Activated naive CD8-positive, alpha-beta T cell treated with anti-CD3 and anti-CD28 coated beads for 36 hours (primary cell): ENCODE results near the gene SREBF2. TPM values are rescaled to one million over a fixed set of nuclear protein-coding genes. Genes with fewer than 3 reads are reported as not detected.
A peak's percentile ranks its signal among the peaks of the same experiment; 100 is the strongest.

Experiments used
- DNase-seq: peaks from one replicate; pipeline ENCODE4 v3.0.0; 2021
- H3K27ac Mint-ChIP-seq: one replicate; pipeline ENCODE4 v1.8.0; 2022; ENCODE audit warnings: mild to moderate bottlenecking, moderate library complexity, mixed read lengths
- H3K27me3 Mint-ChIP-seq: one replicate; pipeline ENCODE4 v1.8.0; 2022; ENCODE audit warnings: mild to moderate bottlenecking, mixed read lengths
- H3K36me3 Mint-ChIP-seq: one replicate; pipeline ENCODE4 v1.8.0; 2021; ENCODE audit warnings: mild to moderate bottlenecking, mixed read lengths
- H3K4me1 Mint-ChIP-seq: one replicate; pipeline ENCODE4 v1.8.0; 2021; ENCODE audit warnings: mixed read lengths
- H3K4me3 Mint-ChIP-seq: one replicate; pipeline ENCODE4 v1.8.0; 2022; ENCODE audit warnings: mild to moderate bottlenecking, moderate library complexity, mixed read lengths
- H3K9me3 Mint-ChIP-seq: one replicate; pipeline ENCODE4 v1.8.0; 2022; ENCODE audit warnings: mixed read lengths
- total RNA-seq, 2 experiments: library from RNA; stranded (reverse); gene quantifications; one replicate each; pipeline ENCODE4 v1.2.3, GENCODE V29; 2021

SREBF2 gene
- total RNA-seq, 2 experiments from 2014 or later = 68.1 to 74.8 TPM

DNA sequence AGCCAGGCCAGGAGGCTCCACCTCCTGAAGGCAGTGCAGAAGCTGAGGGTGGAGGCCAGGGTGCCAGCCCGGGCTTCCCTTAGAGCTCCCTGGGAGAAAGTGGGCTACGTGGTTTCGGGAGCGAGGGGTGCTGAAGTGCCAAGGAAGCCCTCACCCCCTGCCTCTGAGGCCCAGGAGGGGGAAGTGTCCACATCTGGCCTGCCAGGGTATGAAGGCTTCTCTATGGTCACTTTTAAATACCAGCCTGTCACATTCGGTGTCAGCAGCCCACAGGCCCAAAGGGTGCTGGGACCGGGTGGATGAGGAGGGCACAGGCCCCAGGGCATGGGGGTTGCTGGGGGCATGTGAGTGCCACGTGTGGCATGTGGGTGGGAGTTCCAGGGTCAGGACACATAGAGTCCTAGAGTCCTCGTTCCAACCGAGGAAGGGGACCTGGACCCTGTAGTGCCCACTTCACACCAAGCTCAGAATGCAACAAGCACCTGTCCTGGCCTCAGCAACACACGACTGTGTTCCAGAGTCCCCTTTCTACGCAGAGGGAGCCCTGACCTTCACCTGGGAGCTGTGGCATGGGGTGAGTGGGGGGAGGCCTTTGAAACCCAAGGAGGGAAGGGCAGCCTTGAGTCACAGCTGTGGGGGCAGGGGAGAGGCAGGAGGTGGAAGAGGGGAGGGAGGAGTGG is 80.3 kb downstream of the SREBF2 start:
- no peak for DNase-seq
- no peak overlapping the region for H3K27ac Mint-ChIP-seq
- no peak overlapping the region for H3K4me3 Mint-ChIP-seq
- H3K9me3 Mint-ChIP-seq = no peaks in the 10 kb centered on the region
- H3K36me3 Mint-ChIP-seq = no peaks in the 10 kb centered on the region
- H3K27me3 Mint-ChIP-seq = peaks cover 61% of the 10 kb centered on the region
- H3K4me1 Mint-ChIP-seq = peaks cover 25% of the 10 kb centered on the region

DNA sequence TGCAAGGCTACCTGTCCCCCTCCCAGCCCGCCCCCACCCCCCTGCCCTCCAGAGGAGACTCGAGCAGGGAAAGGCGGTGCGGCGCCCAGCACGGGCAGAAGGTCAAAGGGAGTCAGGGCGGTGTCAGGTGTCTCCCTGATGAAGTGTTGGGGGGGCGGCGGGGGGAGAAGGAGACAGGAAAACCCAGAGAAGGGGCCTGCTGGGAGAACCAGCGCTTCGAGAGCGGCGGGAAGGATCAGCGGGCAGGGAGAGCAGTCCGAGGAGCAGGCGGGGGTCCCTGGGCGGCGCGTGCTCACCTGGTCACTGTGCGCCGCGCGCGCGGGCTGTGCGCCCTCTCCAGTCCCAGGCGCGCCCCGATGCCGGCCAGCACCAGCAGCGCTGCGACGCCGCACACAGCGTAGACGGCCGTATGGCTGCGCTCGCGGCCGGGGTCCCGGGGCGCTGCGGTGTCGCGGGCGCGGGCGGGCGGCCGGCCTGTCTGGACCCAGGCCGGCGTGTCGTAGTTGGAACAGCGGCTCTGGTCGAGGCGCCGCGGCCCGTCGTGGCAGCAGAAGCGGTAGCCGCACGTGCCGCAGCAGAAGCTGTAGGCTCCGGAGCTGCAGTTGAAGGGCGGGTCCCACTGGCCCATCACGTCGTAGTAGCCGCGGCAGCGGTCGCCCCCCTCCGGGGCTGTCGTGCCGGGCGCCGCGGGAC is 81.1 kb downstream of the SREBF2 start:
- Mint-ChIP-seq H3K36me3 (no peaks in the 10 kb centered on the region), H3K27me3 (peaks cover 61% of the 10 kb centered on the region), H3K4me1 (peaks cover 25% of the 10 kb centered on the region), H3K4me3 (no peak overlapping the region), H3K9me3 (no peaks in the 10 kb centered on the region), H3K27ac (no peak overlapping the region)
- no peak for DNase-seq

DNA sequence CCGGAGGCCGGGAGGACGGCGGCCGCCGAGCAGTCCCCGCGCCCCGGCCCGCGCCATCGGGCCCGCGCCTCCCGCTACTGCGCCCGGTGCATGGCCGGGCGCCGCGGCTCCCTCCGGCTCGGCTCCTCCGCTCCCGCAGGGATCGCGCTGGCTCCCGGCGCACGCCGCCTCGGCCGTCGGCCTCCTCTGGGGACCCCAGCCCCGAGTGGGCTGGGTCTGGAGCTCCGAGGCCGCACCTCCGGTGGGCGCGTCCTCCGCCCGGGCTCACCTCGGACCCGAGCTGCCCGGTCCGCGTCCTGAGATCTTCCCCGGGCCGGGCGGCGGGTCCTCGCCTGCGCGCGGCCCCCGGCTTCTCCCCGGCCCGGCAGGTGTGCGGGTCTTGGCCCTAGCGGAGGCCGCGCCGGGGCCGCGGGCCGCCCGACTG is 81.7 kb downstream of the SREBF2 start:
- no peak for DNase-seq
- Mint-ChIP-seq H3K36me3 (no peaks in the 10 kb centered on the region), H3K27ac (no peak overlapping the region), H3K4me3 (no peak overlapping the region), H3K4me1 (peaks cover 27% of the 10 kb centered on the region), H3K9me3 (no peaks in the 10 kb centered on the region), H3K27me3 (peaks cover 56% of the 10 kb centered on the region)

DNA sequence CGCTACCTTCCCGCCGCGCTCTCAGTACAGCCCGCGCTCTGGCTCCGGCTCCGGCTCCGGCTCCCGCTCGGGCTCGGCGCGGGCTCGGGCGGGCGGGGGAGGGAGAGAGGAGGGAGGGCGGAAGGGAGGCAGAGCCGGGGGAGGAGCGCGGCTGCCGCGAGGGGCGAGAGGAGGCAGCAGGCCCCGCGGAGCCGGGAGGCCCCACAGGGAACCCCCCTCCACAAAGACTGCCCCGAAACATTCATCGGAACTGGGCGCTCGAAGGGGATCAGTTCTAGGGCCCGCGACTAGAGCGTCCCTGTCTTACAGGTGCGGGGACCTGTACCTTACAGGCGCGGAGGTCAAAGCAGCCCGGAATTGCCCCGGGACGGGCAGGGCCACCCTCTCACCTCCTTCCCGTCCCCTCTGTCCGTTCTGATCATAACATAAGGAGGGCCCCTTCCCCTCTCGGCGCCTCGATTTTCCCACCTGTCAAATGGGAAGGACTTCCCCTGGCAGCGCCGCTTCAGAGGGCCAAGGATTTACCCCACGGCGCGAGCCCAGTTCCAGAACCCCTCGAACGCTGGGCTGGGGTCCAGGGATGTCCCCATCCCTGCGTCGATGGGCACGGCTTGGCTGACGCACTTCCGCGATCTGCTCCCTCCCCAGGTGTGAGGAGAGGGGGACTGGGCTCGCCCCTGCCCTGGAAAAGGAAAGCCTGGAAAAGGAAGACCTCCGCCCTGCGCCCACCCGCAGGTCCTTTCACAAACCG is 82.3 kb downstream of the SREBF2 start, which contains the start of gene SHISA8:
TSS of gene SHISA8 (minus strand) at position 40 of the 751 bp plus-strand sequence. CDS start 407 bp downstream, outside the sequence.
- Mint-ChIP-seq H3K9me3 (no peaks in the 10 kb centered on the region), H3K4me1 (peaks cover 27% of the 10 kb centered on the region), H3K27me3 (peaks cover 56% of the 10 kb centered on the region), H3K27ac (no peak within 1 kb of the TSS), H3K36me3 (no peaks in the 10 kb centered on the region), H3K4me3 (no peak within 1 kb of the TSS)
- peak; percentile 61 for DNase-seq

DNA sequence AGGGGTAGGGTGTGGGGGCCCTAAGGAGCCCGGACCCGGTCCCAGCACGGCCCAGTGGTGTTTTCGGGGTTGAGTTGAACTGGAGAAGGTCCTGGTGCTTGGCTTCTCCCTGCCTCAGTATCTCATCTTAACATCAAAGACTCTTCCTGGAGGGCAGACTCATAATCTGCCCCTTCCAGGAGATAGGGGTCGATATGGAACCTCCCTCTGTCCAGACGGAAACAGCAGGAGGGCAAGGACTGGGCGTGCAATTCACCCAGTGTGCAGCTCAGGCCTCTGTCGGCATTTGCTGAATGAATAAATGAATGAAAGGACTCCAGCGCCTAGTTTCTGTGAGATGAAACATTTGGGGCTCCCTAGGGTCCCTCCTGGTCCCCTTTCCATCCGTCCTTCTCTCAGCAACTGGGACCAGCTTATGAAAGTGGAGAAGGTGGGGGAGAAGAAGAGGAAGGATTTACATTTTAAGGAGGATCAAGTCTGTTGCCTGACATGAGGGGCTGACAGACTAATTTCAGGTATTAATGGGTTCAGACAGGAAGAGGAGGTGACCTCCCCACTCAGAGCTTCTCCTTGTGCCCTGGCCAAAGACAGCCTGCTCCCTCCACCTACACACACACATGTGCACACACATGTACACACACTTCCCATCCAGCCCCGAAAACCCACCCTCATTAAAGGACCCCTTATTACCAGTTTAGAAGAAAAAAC is 83.0 kb downstream of the SREBF2 start:
- Mint-ChIP-seq H3K4me1 (peaks cover 30% of the 10 kb centered on the region), H3K9me3 (no peaks in the 10 kb centered on the region)

DNA sequence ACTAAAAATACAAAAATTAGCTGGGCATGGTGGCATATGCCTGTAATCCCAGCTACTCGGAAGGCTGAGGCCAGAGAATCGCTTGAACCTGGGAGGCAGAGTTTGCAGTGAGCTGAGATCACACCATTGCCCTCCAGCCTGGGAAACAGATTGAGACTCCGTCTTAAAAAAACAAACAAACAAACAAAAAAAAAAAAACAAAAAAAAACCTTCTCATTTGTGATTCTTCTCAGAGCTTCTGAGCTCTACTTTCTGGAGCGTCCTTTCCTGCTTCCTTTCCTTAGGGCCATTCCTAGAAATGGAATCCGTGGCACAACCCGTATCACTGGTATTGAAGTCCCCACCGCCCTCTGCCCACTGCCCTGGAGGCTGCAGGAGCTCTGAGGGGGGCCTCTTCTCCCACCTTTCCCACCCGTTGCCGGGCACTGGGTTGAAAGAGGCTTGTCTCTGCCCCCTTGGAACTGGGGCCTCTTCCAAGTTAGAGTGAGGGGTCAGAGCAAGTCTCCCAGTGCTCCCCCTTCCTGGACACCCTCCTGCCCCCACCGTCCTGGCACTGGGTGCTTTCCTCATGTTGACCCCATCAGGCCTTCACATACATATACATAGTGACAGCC is 83.9 kb downstream of the SREBF2 start:
- DNase-seq = no peak
- no peak overlapping the region for H3K27ac Mint-ChIP-seq
- peaks cover 43% of the 10 kb centered on the region for H3K27me3 Mint-ChIP-seq
- H3K4me1 Mint-ChIP-seq = peaks cover 28% of the 10 kb centered on the region
- H3K9me3 Mint-ChIP-seq = no peaks in the 10 kb centered on the region
- no peaks in the 10 kb centered on the region for H3K36me3 Mint-ChIP-seq
- no peak overlapping the region for H3K4me3 Mint-ChIP-seq

More for the DNA sequence above, 83.0 kb downstream of the SREBF2 start:
- peaks cover 51% of the 10 kb centered on the region for H3K27me3 Mint-ChIP-seq
- H3K36me3 Mint-ChIP-seq = no peaks in the 10 kb centered on the region
- no peak for DNase-seq
- H3K27ac Mint-ChIP-seq = no peak overlapping the region
- H3K4me3 Mint-ChIP-seq = no peak overlapping the region

DNA sequence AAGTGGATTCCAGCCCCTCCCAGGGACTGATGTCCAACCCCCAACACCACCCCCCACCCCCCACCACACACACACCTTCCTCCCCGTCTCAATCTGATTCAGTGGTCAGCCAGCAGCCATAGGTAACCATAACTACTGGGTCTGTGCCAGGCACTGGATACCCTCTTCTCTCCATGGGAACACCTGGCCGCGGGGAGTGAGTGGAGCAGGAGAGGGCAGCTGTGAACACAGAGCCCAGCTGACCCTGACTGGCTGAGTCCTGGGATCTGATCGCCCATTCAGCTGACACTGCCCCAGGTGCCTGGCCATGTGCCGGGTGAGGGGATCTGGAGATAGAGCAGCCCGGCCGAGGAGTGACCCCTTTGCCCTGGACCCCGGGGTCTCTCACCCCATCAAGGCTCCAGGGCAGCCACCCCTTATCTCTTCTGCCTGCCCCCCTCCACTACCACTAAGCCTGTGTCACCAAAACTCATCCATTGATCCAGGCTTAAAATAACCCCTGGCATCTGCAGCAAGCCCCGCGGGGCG is 84.5 kb downstream of the SREBF2 start:
- no peak overlapping the region for H3K4me3 Mint-ChIP-seq
- peaks cover 37% of the 10 kb centered on the region for H3K27me3 Mint-ChIP-seq
- no peak overlapping the region for H3K27ac Mint-ChIP-seq
- H3K9me3 Mint-ChIP-seq = no peaks in the 10 kb centered on the region
- no peaks in the 10 kb centered on the region for H3K36me3 Mint-ChIP-seq
- no peak for DNase-seq
- peaks cover 28% of the 10 kb centered on the region for H3K4me1 Mint-ChIP-seq

DNA sequence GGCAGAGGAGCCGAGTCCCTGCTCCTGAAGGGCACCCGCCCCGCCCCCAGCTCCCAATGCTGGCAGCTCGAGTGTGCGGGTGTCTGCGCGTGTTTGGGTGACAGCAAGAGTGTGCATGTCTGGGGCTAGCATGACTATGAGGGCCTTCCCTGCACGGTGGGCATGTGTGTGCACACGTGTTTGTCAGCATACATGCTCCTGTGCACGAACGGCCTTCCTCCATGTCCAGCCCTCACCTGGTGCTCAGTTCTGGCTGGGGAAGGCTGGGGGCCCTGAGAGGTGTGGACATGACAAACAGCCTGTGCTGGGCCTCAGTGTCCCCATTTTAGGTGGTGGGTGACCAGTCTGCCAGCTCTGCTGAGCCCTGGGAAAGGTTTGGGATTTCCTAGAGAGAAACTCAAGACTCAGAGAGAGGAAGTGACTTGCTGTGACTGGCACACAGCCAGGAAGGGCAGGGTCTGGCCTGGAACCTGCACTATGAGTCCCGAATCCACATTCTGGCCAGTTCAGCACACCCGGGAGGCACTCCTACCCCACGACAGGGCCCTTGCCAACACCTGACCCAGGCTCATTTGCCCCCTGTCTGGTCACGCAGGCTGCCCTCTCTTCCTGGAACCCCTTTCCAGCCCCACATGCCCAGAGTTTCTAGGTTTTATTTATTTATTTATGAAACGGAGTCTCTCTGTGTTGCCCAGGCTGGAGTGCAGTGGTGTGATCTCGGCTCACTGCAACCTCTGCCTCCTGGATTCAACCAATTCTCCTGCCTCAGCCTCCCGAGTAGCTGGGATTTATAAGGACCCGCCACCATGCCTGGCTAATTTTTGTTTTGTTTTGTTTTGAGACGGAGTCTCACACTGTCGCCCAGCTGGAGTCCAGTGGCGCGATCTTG is 85.2 kb downstream of the SREBF2 start:
- no peak overlapping the region for H3K4me3 Mint-ChIP-seq
- H3K27ac Mint-ChIP-seq = no peak overlapping the region

DNA sequence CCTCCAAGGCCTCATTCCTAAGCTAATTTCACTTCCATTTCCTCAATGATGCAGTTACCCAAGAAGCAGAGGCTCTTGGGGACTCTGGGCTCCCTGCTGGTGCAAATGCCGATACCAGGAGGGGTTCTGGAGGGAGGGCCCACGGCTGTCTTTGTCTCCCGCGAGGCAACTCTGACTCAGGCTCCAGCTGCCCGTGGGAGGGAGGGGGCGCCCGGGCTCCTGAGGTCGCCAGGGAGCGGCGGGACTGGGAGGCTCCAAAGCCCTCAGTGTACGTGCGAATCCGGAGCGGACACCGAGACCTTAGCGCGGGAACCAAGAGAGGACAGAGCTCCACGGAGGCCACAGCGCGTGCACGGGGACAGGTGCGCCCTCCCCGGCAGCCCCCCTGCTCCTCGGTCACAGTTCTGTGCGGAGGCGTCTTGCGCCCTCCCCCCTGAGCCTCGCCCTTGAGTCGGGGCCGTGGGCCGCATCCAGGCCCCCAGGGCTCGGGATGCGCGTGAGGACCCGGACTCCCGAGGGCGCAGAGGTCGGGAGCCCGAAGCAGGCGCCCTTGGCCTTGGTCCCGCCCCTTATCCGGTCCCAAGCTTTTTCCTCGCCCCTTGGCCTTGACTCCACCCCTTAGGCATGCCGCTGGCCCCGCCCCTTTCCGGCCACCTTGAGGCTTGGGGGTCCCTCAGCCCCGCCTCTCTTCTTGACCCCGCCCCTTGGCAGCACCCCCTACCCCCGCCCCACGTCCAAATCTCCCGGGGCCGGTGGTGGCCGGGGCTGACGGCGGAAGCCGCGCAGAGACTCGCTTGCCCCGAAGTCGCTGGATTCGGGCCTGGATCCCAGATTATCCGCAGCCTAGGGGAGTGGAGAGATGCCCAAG is 86.7 kb downstream of the SREBF2 start:
- peak overlapping the region; percentile 65 for H3K4me3 Mint-ChIP-seq

More for the DNA sequence above, 85.2 kb downstream of the SREBF2 start:
- H3K9me3 Mint-ChIP-seq = no peaks in the 10 kb centered on the region
- H3K4me1 Mint-ChIP-seq = peaks cover 28% of the 10 kb centered on the region
- no peaks in the 10 kb centered on the region for H3K36me3 Mint-ChIP-seq
- H3K27me3 Mint-ChIP-seq = peaks cover 30% of the 10 kb centered on the region
- no peak for DNase-seq

DNA sequence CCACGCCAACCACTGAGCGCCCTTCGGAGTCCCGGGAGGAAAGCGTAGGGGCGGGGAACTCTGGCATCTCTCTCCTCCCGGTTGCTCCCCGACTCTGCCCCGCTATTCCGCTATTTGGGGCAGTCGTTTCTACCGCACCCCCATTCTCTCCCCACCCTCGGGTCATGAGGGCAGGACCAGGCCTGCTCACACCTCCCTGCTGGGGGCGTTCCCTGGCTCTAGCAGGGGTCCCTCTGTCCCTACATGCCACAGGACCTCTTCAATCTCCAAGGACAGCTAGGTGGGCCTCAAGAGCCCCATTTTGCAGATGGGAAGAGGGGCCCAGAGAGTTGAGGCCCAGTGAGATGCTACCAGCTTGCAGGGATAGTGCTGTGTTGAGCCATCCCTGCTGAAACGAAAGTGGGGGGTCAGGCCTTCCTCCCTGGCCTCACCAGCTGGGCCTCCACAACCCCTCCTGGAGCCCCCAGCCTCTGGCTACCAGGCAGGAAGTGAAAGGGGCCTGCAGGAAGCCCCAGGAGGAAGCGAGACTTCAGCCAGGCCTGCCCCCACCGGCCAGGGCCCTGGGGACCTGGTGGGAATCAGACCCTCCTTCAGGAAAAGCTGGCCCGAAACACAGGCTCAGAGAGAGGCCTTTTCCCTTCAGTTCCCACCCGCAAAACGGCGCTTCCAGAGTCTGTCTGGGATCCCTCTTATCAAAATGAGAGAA is 87.5 kb downstream of the SREBF2 start:
- Mint-ChIP-seq H3K36me3 (peaks cover 3% of the 10 kb centered on the region), H3K27me3 (peaks cover 28% of the 10 kb centered on the region)
- no peak for DNase-seq

More for the DNA sequence above, 86.7 kb downstream of the SREBF2 start:
- H3K9me3 Mint-ChIP-seq = no peaks in the 10 kb centered on the region
- H3K27ac Mint-ChIP-seq = peak overlapping the region; percentile 20
- peaks cover 26% of the 10 kb centered on the region for H3K27me3 Mint-ChIP-seq
- peaks cover 26% of the 10 kb centered on the region for H3K4me1 Mint-ChIP-seq
- no peaks in the 10 kb centered on the region for H3K36me3 Mint-ChIP-seq
- peak; percentile 49 for DNase-seq

DNA sequence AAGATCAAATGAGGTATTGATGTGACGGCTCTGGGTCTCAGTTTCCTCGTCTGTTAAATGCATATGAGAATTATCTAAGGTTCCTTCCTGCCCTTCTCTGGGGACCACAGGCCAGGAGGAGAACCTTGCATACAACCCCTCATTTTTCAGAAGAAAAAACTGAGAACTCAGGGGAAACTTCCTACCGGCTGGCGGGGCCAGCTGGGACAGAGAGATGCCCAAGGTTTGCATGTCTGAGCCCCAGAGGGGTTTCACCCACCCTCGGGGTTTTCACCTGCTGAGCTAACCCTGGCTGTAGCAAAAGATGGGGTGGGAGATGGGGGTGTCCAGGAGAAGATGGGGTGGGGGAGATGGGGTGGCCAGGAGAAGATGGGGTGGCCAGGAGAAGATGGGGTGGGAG is 89.4 kb downstream of the SREBF2 start:
- Mint-ChIP-seq H3K4me3 (no peak overlapping the region), H3K36me3 (peaks cover 3% of the 10 kb centered on the region), H3K9me3 (no peaks in the 10 kb centered on the region), H3K27ac (no peak overlapping the region), H3K27me3 (peaks cover 18% of the 10 kb centered on the region), H3K4me1 (peaks cover 28% of the 10 kb centered on the region)
- no peak for DNase-seq

More for the DNA sequence above, 87.5 kb downstream of the SREBF2 start:
- Mint-ChIP-seq H3K27ac (peak overlapping the region; percentile 16), H3K4me1 (peaks cover 30% of the 10 kb centered on the region), H3K9me3 (no peaks in the 10 kb centered on the region), H3K4me3 (no peak overlapping the region)

DNA sequence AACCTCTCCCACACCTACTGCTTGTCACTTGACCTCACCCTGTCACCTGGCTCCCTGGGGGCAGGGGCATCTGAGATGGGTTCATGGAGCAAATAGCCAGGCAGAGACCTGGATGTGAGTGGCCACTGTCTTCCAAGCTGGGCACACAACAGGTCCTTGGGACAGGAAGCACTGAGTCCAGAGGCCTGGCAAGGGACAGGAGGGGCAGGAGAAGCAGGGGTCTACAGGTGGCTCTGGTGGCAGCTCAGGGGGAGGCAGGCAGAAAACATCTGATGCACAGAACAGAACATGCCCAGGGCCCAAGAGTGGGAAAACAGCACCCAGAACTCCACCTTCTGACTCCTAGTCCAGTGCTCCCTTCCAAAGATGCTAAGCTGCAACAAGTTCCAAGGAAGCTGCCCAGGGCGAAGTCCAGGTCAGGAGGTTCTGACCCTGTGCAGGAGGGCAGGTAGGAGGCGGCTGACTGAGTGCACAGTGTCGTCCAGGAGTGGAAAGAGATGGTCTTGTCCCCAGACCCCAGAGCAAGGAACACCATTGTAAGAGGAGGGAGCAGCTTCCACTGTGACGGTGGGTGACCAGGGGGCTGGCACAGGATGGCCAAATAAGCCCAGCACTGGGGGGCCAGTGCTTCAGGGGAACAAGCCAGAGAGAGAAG is 90.2 kb downstream of the SREBF2 start:
- Mint-ChIP-seq H3K27me3 (peaks cover 18% of the 10 kb centered on the region), H3K27ac (no peak overlapping the region), H3K36me3 (peaks cover 3% of the 10 kb centered on the region), H3K4me3 (no peak overlapping the region), H3K4me1 (peaks cover 25% of the 10 kb centered on the region), H3K9me3 (no peaks in the 10 kb centered on the region)
- DNase-seq = no peak
